SK-N-SH (cell line): Measurements from ENCODE around the gene RAB6C.
"Not testable (repeated sequence)": the region's sequence is repeated elsewhere in the genome, so short reads cannot be mapped to it uniquely, and the experiment has no call there.

Experiments used
- CTCF ChIP-seq: fragments of 200-600 bp; sonication (generic); IDR thresholded peaks from 2 replicates; pipeline ENCODE4 v1.6.1; 2017; ENCODE audit warnings: antibody characterized with exemption, mild to moderate bottlenecking, moderate library complexity
- GABPA ChIP-seq: IDR thresholded peaks from 2 replicates; pipeline ENCODE4 v1.4.0; 2012; ENCODE audit warnings: low read depth, mild to moderate bottlenecking
- IRF3 ChIP-seq: fragments of 150-350 bp; IDR thresholded peaks from 2 replicates; pipeline ENCODE4 v1.6.1; 2016; ENCODE audit warnings: mild to moderate bottlenecking, low read depth, low read length
- JUND ChIP-seq: IDR thresholded peaks from 2 replicates; pipeline ENCODE4 v1.4.0; 2012
- PBX3 ChIP-seq: IDR thresholded peaks from 2 replicates; pipeline ENCODE4; 2012
- POLR2AphosphoS5 ChIP-seq: IDR thresholded peaks from 2 replicates; pipeline ENCODE4 v1.6.1; 2012; ENCODE audit warnings: low read depth, low read length
- RAD21 ChIP-seq: IDR thresholded peaks from 2 replicates; pipeline ENCODE4 v1.6.1; 2012; ENCODE audit warnings: mild to moderate bottlenecking, low read length
- RCOR1 ChIP-seq: fragments of 150-350 bp; IDR thresholded peaks from 2 replicates; pipeline ENCODE4 v1.6.1; 2017; ENCODE audit warnings: antibody characterized with exemption, low read length
- TAF1 ChIP-seq: IDR thresholded peaks from 2 replicates; pipeline ENCODE4 v1.6.1; 2012; ENCODE audit warnings: low read depth, mild to moderate bottlenecking, low read length, moderate library complexity, borderline replicate concordance
- TEAD4 ChIP-seq: IDR thresholded peaks from 2 replicates; pipeline ENCODE4 v1.4.0; 2012; ENCODE audit warnings: mild to moderate bottlenecking, borderline replicate concordance; ENCODE audit not compliant: insufficient read depth
- USF2 ChIP-seq: fragments of 150-350 bp; IDR thresholded peaks from 2 replicates; pipeline ENCODE4 v1.6.1; 2017; ENCODE audit warnings: antibody characterized with exemption, low read length, low read depth, borderline replicate concordance

- not testable (repeated sequence) for TF ChIP-seq CTCF, JUND, GABPA, TAF1, USF2, RCOR1, IRF3, PBX3, POLR2AphosphoS5, RAD21, TEAD4
Measured at GRCh38 chr2:129993151-129993550, 13.7 kb downstream of the RAB6C start.
